ENCODE measurements around the gene TCEA2.
"Not testable (repeated sequence)": the region's sequence is repeated elsewhere in the genome, so short reads cannot be mapped to it uniquely, and the experiment has no call there.

TCEA2 gene

GRCh38 chr20:64106435-64106961 lies 43.5 kb downstream of the TCEA2 start:
- H3K4me3 ChIP-seq (ENCODE audit: low read depth, low read length) = no peak overlapping the region

GRCh38 chr20:64106981-64107735 lies 44.2 kb downstream of the TCEA2 start, which contains the start of gene NPBWR2:
NPBWR2 (minus strand) TSS chr20:64107565; CDS start chr20:64106831, 734 bp downstream.
- H3K4me3 ChIP-seq (ENCODE audit: low read depth, low read length) = no peak within 1 kb of the TSS

GRCh38 chr20:64107736-64108457 lies 44.9 kb downstream of the TCEA2 start:
- H3K4me3 ChIP-seq (ENCODE audit: low read depth, low read length) = no peak overlapping the region

- H3K4me3 ChIP-seq (ENCODE audit: low read depth, low read length) = no peak overlapping the region
Measured at GRCh38 chr20:64108731-64109681, 46.0 kb downstream of the TCEA2 start.

- no peak overlapping the region for H3K4me3 ChIP-seq (ENCODE audit: low read depth, low read length)
Measured at GRCh38 chr20:64109831-64110391, 46.9 kb downstream of the TCEA2 start.

GRCh38 chr20:64110411-64111068 lies 47.5 kb downstream of the TCEA2 start:
- no peak overlapping the region for H3K4me3 ChIP-seq (ENCODE audit: low read depth, low read length)

GRCh38 chr20:64111841-64112641 lies 49.0 kb downstream of the TCEA2 start:
- H3K4me3 ChIP-seq (ENCODE audit: low read depth, low read length) = no peak overlapping the region

GRCh38 chr20:64112691-64113443 lies 49.9 kb downstream of the TCEA2 start:
- no peak overlapping the region for H3K4me3 ChIP-seq (ENCODE audit: low read depth, low read length)

GRCh38 chr20:64113444-64113775 lies 50.4 kb downstream of the TCEA2 start:
- H3K4me3 ChIP-seq (ENCODE audit: low read depth, low read length) = no peak overlapping the region

- no peak overlapping the region for H3K4me3 ChIP-seq (ENCODE audit: low read depth, low read length)
Measured at GRCh38 chr20:64113796-64114355, 50.9 kb downstream of the TCEA2 start.

GRCh38 chr20:64114356-64114971 lies 51.5 kb downstream of the TCEA2 start:
- no peak overlapping the region for H3K4me3 ChIP-seq (ENCODE audit: low read depth, low read length)

GRCh38 chr20:64115171-64115911 lies 52.3 kb downstream of the TCEA2 start:
- H3K4me3 ChIP-seq (ENCODE audit: low read depth, low read length) = no peak overlapping the region

GRCh38 chr20:64116016-64116415 lies 53.0 kb downstream of the TCEA2 start:
- H3K4me3 ChIP-seq (ENCODE audit: low read depth, low read length) = no peak overlapping the region

- H3K4me3 ChIP-seq (ENCODE audit: low read depth, low read length) = no peak overlapping the region
Measured at GRCh38 chr20:64116541-64117431, 53.8 kb downstream of the TCEA2 start.

GRCh38 chr20:64117432-64117777 lies 54.4 kb downstream of the TCEA2 start:
- not testable (repeated sequence) for H3K4me3 ChIP-seq (ENCODE audit: low read depth, low read length)

- H3K4me3 ChIP-seq (ENCODE audit: low read depth, low read length) = no peak overlapping the region
Measured at GRCh38 chr20:64119301-64119680, 56.3 kb downstream of the TCEA2 start.
